HEK293 (cell line): ENCODE results near the gene ARL14.

ENCODE experiments used
- BCL6B ChIP-seq: fragments of 450-650 bp; formaldehyde crosslinking; IDR thresholded peaks from 2 replicates; pipeline ENCODE4 v1.5.1; 2017; ENCODE audit warnings: missing biosample characterization, missing genetic modification characterization
- CTCF ChIP-seq: fragments of 450-650 bp; formaldehyde crosslinking; IDR thresholded peaks from 2 replicates; pipeline ENCODE4 v1.5.1; 2016; ENCODE audit warnings: missing biosample characterization, missing genetic modification characterization
- ELK4 ChIP-seq: IDR thresholded peaks from 2 replicates; pipeline ENCODE4 v1.6.1; 2011; ENCODE audit warnings: mild to moderate bottlenecking, low read depth, low read length, borderline replicate concordance
- GLIS2 ChIP-seq: fragments of 450-650 bp; formaldehyde crosslinking; IDR thresholded peaks from 2 replicates; pipeline ENCODE4 v1.5.1; 2016; ENCODE audit warnings: missing biosample characterization, missing genetic modification characterization
- HOXC10 ChIP-seq: sonication (generic); formaldehyde crosslinking; IDR thresholded peaks from 2 replicates; pipeline ENCODE4 v1.8.1; 2023; ENCODE audit warnings: mild to moderate bottlenecking, missing genetic modification reagents
- MYNN ChIP-seq: fragments of 450-650 bp; formaldehyde crosslinking; IDR thresholded peaks from 2 replicates; pipeline ENCODE4 v1.5.1; 2016; ENCODE audit warnings: missing biosample characterization, missing genetic modification characterization, borderline replicate concordance
- ZBTB48 ChIP-seq: fragments of 450-650 bp; formaldehyde crosslinking; IDR thresholded peaks from 2 replicates; pipeline ENCODE4 v1.5.1; 2016; ENCODE audit warnings: missing biosample characterization, missing genetic modification characterization
- ZNF23 ChIP-seq: fragments of 450-650 bp; formaldehyde crosslinking; IDR thresholded peaks from 2 replicates; pipeline ENCODE4 v1.5.1; 2016; ENCODE audit warnings: missing biosample characterization, missing genetic modification characterization, borderline replicate concordance
- ZNF501 ChIP-seq: fragments of 450-650 bp; formaldehyde crosslinking; IDR thresholded peaks from 2 replicates; pipeline ENCODE4 v1.5.1; 2016; ENCODE audit warnings: missing biosample characterization, missing genetic modification characterization
- ZNF621 ChIP-seq: fragments of 450-650 bp; formaldehyde crosslinking; IDR thresholded peaks from 2 replicates; pipeline ENCODE4 v1.5.1; 2017; ENCODE audit warnings: missing biosample characterization, missing genetic modification characterization
- ZNF626 ChIP-seq: fragments of 450-650 bp; sonication (Bioruptor Pico); formaldehyde crosslinking; IDR thresholded peaks from 2 replicates; pipeline ENCODE4 v1.5.1; 2018; ENCODE audit warnings: missing biosample characterization, missing genetic modification characterization, inconsistent platforms
- ZNF670 ChIP-seq: fragments of 450-650 bp; formaldehyde crosslinking; IDR thresholded peaks from 2 replicates; pipeline ENCODE4 v1.5.1; 2016; ENCODE audit warnings: missing biosample characterization, missing genetic modification characterization, low read depth
- ZNF701 ChIP-seq: fragments of 450-650 bp; formaldehyde crosslinking; IDR thresholded peaks from 2 replicates; pipeline ENCODE4 v1.5.1; 2016; ENCODE audit warnings: missing biosample characterization, missing genetic modification characterization
- TF ChIP-seq, protein P1 (sequence below): fragments of 450-650 bp; formaldehyde crosslinking; IDR thresholded peaks from 2 replicates; pipeline ENCODE4 v1.5.1; 2016; ENCODE audit warnings: missing biosample characterization, missing genetic modification characterization

- TF ChIP-seq CTCF (tag by site-specific recombination) (no peak), ZNF670 (tag by site-specific recombination) (no peak), BCL6B (tag by site-specific recombination) (no peak), GLIS2 (tag by site-specific recombination) (no peak), ZNF701 (tag by site-specific recombination) (no peak), MYNN (tag by site-specific recombination) (no peak), ZBTB48 (no peak), HOXC10 (no peak), ELK4 (no peak), ZNF23 (tag by site-specific recombination) (no peak), ZNF621 (tag by site-specific recombination) (no peak), ZNF626 (tag by site-specific recombination) (no peak), ZNF501 (tag by site-specific recombination) (no peak)
- TF ChIP-seq, protein P1, sequence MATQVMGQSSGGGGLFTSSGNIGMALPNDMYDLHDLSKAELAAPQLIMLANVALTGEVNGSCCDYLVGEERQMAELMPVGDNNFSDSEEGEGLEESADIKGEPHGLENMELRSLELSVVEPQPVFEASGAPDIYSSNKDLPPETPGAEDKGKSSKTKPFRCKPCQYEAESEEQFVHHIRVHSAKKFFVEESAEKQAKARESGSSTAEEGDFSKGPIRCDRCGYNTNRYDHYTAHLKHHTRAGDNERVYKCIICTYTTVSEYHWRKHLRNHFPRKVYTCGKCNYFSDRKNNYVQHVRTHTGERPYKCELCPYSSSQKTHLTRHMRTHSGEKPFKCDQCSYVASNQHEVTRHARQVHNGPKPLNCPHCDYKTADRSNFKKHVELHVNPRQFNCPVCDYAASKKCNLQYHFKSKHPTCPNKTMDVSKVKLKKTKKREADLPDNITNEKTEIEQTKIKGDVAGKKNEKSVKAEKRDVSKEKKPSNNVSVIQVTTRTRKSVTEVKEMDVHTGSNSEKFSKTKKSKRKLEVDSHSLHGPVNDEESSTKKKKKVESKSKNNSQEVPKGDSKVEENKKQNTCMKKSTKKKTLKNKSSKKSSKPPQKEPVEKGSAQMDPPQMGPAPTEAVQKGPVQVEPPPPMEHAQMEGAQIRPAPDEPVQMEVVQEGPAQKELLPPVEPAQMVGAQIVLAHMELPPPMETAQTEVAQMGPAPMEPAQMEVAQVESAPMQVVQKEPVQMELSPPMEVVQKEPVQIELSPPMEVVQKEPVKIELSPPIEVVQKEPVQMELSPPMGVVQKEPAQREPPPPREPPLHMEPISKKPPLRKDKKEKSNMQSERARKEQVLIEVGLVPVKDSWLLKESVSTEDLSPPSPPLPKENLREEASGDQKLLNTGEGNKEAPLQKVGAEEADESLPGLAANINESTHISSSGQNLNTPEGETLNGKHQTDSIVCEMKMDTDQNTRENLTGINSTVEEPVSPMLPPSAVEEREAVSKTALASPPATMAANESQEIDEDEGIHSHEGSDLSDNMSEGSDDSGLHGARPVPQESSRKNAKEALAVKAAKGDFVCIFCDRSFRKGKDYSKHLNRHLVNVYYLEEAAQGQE (tag by site-specific recombination) = no peak
Observed at GRCh38 chr3:160637086-160637485, 39.9 kb upstream of the ARL14 start.
